HG03103 (cell line): ENCODE data around the gene BAIAP2L2.
"Not testable (repeated sequence)": the region's sequence is repeated elsewhere in the genome, so short reads cannot be mapped to it uniquely, and the experiment has no call there.

ENCODE experiments used
- ATAC-seq: cut with Tn5 transposase; IDR thresholded peaks from one replicate; pipeline ENCODE4 v1.9.1; 2021; ENCODE audit warnings: low read depth; ENCODE audit not compliant: unreplicated experiment

The BAIAP2L2 gene

GRCh38 chr22:38082986-38083710 lies 27.3 kb downstream of the BAIAP2L2 start:
- no peak for ATAC-seq

GRCh38 chr22:38081941-38082828 lies 28.3 kb downstream of the BAIAP2L2 start:
- no peak for ATAC-seq

GRCh38 chr22:38081636-38081940 lies 28.9 kb downstream of the BAIAP2L2 start:
- no peak for ATAC-seq

DNA sequence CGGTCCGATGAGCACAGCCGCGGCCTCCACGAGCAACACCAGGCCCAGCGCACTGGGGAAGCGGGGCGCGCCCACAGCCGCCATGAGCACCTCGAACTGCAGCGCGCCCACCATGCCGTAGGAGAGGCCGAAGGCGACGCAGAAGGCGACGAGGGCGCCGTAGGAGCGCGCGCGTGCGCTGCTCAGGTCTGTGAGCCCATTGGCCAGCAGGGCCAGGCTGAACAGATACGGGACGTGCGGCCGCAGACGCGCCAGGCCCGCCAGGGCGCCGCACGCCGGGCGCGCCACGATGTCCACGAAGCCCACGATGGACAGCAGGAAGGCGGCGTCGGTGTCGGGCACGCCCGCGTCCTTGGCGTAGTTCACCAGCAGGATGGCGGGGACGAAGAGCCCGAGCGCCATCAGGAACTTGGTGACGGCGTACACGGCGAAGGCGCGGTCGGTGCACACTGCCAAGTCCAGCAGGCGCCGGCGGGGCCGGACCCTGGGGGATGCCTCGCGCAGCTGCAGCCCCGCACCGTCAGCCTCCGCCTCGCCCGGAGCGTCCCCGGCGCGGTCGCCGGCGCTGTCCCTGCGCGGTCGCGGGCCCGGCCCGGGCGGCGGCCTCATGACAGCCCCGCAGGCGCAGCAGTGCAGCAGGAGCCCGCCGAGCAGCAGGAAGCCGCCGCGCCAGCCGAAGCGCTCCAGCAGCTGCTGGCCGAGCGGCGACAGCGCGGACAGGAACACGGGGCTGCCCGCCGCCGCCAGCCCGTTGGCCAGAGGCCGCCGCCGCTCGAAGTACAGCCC lies 29.4 kb downstream of the BAIAP2L2 start:
- no peak for ATAC-seq

DNA sequence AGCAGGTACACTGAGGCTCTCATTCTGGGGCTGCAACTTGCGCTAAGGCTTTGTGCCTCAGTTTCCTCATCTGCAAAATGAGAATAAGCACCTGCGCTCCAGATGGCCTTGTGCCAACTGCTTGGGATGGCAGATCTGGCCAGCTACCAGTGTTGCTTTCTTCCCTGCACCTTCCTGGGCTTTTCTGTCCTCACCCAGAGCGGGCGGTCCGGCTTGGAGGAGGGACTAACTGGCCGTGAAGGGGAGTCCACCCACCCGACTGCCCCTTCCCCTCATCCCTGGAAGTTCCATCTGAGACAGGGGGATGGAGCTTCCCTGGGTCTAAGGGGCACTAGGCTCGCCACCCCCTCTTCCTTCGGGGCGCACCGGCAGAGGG lies 30.0 kb downstream of the BAIAP2L2 start:
- no peak for ATAC-seq

- no peak for ATAC-seq
Measured at GRCh38 chr22:38079804-38080203, 30.7 kb downstream of the BAIAP2L2 start.

GRCh38 chr22:38079208-38079607 lies 31.3 kb downstream of the BAIAP2L2 start:
- not testable (repeated sequence) for ATAC-seq

DNA sequence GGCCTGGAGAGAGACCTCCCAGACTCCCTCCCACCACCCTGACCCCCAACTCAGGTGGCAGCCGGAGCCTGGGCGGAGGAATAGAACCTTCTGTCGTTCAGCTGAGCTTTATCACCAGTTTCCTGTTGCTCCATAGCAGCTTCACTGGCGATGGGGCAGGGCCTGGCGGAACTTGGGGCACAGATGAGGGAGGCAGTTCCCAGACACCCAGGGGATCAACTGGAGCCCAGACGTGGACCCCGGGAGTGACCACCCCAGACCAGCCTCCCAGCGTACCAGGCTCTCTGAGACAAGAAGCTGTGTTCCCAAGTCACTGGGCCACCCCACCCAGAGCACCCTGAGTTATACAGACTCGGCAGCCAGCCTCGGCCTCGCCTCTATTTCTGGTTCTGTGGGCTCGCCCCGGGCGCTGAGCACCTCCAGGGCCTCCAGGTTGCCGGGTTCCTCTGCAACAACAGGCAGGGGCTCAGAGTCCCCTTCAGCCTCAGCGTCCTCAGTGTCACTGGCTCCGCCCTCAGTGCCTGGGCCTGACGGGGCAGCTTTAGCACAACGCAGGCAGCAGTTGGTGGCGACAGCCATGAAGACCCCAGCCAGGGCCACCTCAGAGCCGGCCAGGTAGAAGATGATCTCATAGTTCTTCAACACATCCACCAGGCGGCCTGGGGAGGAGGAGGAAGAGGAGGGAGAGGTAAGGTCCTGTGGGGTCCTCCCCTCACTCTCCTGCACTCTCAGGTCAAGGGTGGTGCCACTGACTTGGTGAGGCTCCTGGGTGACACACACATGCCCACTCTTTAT lies 32.2 kb downstream of the BAIAP2L2 start:
- ATAC-seq = no peak

DNA sequence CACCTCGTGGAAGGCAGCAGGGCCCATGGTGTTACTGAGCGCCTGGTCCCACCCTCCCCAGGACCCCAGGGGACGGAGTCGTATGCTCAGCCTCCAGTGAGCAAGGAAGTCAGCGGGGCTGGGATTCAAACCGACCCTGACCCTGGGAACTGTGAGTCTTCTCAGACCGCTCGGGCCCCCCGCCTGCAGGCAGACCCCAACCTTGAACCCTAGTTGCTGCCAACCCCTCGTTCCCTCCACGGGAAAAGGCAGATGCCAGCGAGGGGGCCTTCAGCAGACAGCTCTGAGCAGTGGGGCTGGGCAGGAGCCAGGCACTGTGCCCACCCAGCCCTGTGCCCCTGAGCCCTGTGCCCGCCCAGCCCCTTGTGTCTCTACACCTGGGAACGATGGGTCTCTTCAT lies 32.9 kb downstream of the BAIAP2L2 start:
- ATAC-seq = no peak

- no peak for ATAC-seq
Measured at GRCh38 chr22:38077096-38077495, 33.4 kb downstream of the BAIAP2L2 start.

DNA sequence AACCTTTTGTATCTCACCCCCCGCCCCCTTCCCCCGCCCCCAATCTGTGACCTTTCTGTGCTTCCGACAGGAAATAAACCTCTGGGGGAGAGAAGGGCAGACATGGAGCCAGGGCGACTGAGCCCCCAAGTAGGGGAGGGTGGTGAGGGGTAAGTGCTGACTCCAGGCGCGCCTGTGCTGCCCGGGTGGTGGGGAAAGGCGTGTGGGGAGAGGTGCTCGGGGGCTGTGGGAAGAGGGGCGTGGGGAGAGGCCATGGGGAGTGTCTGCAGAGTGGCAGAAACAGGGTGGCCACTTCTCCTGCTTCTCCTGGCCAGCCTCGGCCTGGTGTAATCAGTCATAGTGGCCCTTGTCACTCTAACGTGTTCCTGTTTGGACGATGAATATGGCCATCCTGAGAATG lies 34.5 kb downstream of the BAIAP2L2 start:
- no peak for ATAC-seq

DNA sequence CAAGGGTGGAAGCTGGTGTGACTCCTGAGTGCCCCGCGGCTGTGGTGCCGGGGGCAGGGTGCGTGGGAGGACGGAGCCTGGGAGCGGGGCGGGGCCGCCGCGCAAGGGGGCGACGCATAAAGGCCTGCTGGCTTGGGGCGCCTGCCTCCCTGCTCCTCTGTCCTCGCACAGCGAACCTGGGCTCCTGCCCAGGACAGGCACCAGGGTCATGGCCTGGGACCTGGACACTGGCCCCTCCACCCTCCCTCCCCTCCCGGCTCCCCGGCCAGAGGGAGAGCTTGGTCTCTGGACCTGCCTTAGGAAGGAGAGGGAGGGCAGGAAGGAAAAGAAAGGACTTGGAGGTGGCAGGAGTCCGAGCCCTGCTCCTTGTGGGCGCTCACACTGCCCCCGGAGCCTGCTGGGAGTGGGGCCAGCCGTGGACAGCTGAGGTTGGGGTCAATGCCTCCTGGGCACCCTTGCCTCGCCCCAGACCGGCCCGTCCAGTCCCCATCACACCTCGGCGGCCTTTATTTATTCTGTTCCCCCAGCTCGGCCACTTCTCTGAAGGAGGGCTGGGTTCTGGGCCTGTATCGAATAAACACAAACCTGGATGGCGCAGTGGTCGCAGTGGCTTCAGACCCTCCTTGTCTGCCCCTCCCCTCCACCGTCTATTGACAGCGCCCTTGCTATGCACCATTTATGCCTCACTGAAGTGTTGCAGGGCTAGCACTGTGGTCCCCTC lies 35.2 kb downstream of the BAIAP2L2 start:
- ATAC-seq = no peak

DNA sequence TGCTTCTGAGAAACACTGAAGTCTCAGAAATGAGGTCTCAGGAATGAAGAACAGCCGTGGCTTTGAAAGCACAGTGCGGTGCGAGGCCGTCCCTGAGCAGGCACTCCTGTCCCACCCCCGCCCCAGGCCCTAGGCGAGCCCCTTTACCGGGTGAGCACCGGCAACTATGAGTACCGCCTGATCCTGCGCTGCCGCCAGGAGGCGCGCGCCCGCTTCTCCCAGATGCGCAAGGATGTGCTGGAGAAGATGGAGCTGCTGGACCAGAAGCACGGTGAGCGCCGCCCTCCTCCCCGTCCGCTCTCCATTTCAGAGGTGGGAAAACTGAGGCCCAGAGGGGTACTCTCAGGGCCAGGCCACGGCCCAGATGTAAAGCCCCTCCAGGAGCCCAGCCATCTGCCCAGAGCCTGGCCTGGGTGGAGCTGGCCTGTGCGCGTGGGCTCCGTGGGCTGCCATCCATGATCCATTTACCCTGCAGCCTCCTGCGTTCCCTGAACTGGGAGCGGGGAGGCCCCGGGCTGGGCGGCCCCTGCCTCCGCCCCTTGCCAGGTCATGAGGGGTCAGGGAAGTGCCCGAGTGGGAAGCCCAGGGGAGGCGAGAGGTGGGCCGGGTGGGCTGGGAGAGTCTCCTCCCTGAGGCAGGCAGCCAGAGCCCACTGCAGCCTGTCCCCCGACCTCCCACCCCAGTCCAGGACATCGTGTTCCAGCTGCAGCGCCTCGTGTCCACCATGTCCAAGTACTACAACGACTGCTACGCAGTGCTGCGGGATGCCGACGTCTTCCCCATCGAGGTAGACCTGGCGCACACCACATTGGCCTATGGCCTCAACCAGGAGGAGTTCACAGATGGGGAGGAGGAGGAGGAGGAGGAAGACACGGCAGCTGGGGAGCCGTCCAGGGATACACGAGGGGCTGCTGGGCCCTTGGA lies 36.0 kb downstream of the BAIAP2L2 start:
- ATAC-seq = no peak

GRCh38 chr22:38073150-38074130 lies 37.0 kb downstream of the BAIAP2L2 start:
- no peak for ATAC-seq

- ATAC-seq = no peak
Measured at GRCh38 chr22:38072322-38073149, 37.9 kb downstream of the BAIAP2L2 start.

- no peak for ATAC-seq
Measured at GRCh38 chr22:38071421-38072321, 38.8 kb downstream of the BAIAP2L2 start.
